Stimulated activated CD4-positive, alpha-beta T cell treated with anti-CD3 and anti-CD28 coated beads, Interleukin-4, amount 100 ng/mL, for 48 hours (primary cell): ENCODE results near the gene CTXN1.
"Not testable (repeated sequence)": the region's sequence is repeated elsewhere in the genome, so short reads cannot be mapped to it uniquely, and the experiment has no call there.

Experiments used
- DNase-seq, 2 donors: peaks; one replicate each; pipeline ENCODE4 v3.0.0-alpha.2; 2020; ENCODE audit warnings: low read depth in 2 of 2

Gene CTXN1

GRCh38 chr19:7925171-7925851, 624 bp downstream of the CTXN1 start:
- DNase-seq = peak; percentile 74 to 81

GRCh38 chr19:7924651-7925170, 1.2 kb downstream of the CTXN1 start:
- DNase-seq = no peak

- DNase-seq = no peak
These were observed 1.7 kb downstream of the CTXN1 start for GRCh38 chr19:7924241-7924640.

DNA sequence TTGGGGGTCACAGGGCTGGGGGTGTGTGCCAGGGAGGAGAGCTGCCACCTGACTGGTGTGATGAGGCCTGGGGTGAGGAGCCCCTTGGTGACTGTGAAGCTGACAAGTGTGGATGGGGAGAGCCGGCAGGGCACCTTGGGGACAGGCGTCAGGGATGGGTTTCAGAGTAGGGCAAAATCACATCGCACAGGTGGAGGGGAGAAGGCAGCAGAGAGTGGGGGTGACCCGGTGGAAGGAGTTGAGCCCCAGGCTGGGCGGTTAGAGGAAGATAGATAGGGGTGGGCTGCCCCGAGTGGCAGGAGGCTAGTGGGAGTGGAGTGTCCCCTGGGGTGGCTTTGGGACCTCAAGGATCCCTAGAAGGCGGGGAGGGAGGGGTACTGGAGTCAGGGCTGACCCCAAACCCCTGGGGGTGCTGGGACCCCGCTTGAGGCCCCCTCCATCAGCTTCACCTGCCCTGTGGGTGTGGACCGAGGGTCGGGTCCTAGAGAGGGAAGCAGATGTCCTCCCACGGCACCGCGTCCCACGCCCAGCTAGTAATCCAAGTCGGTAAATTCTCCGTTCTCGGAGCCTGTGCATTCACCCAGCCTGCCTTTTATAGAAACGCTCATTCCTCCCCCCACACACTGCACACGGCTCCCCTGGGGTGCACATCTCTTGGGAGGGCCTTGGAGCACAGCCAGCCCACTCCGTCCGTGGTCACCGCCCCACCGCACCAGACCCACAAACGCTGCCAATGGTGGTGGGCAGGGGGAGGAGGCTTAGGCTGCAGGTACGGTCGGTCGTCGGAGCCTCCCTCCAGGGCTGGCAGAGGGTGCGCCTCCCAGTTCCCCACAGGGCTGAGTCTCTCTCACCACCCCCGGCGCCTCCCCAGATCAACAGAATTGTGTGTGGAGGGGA, 2.4 kb downstream of the CTXN1 start:
- no peak for DNase-seq

DNA sequence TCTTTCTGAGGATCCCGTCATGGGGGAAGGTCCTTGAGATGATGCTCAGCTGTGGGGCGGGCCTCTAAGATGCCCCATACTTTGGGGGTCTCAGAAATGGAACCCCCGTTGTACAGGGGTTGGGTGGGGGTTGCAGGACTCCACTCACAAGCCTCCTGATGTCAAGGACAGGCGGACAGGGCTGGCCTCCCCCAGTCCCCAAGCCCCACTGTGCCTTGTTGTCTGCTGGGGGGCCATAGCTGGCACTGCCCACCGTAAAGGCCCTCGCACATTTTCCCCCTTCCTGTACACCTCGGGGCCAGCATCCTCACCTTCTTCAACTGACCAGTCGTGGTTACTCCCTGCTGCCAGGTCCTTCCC, 3.1 kb downstream of the CTXN1 start:
- no peak for DNase-seq

DNA sequence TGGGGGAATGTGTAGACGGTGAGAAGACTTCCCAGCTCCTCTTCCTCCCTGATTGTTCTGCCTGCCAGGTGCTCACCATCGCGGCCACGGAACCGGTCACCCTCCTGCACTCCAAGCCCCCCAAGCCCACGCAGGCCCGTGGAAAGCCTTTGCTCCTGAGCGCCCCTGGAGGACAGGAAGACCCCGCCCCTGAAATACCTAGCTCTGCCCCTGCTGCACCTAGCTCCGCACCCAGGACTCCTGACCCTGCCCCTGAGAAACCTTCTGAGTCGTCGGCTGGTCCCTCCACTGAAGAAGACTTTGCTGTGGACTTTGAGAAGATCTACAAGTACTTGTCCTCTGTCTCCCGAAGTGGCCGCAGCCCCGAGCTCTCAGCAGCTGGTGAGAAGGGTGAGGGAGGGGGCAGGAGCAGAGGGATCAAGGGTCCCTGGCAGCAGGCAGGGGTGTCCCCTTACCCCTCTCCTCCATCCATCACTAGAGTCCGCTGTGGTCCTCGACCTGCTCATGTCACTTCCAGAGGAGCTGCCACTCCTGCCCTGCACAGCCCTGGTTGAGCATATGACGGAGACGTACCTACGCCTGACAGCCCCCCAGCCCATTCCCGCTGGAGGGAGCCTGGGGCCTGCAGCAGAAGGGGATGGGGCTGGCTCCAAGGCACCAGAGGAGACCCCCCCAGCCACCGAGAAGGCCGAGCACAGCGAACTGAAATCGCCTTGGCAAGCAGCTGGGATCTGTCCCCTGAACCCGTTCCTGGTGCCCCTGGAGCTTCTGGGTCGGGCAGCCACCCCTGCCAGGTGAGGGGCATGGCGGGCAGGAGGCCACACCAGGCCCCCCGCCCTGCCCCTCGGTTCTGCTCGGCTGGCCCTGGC, 3.7 kb downstream of the CTXN1 start:
- no peak for DNase-seq

DNA sequence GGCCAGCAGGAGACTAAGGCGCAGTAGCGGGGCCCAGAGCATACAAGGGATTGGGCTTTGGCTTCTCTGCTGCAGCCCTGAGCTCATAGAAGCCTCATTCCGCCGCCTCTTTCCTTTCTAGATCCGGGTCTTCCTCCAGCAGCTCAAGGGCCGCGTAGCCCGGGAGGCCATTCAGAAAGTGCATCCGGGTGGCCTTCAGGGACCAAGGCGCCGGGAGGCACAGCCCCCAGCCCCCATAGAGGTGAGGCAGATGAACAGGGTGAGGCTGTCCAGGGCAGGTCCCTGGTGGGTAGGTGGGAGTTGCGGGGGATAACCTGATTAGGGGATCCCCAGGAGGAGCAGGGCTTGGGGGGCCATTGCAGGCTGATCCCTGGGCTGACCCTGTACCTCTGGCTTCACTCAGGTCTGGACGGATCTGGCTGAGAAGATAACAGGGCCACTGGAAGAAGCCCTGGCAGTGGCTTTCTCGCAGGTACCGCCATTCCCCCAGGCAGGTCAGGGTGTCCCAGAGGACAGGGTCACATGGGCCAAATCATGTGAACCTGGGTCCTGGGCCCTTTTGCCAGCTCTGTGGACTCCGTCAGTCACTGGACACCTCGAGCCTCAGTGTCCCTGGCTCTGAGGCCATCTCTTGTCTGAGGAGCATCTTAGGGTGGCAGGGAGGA, 4.5 kb downstream of the CTXN1 start:
- no peak for DNase-seq

DNA sequence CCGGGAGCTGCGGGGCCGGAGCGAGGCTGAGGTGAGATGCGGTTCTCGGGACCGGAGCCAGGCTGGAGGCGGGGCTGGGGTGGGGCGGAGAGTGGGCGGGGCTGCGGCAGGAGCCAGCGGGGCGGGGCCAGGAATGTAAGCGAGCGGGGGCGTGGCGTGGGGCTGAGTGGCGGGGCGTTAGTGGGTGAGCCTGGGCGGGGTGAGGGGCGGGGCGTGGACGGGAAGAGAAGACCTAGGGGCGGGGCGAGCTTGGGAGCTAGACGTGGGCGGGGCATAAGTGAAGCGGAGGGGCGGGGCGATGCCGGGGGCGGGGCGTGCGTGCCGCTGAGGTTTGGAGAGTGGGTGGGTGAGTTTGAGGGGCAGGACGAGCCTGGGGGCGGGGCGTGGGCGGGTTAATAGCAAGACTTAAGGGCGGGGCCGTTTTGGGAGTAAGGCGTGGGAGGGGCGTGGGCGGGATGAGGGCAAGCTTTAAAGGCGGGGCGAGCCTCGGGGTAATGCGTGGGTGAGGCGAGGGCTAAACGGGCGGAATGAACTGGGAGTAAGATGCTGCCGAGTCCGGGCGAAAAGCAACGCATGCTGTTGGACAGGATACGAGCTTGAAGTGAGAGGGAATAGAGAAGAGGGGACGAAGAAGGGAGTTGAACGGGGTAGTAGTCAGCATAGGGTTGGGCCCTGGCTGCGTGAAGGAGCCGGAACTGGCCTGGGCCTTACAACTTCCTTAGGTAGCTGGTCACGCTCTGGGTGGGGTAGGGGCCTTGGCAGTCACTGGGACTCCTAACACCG, 5.2 kb downstream of the CTXN1 start:
- DNase-seq = peak; percentile 99 to 100

DNA sequence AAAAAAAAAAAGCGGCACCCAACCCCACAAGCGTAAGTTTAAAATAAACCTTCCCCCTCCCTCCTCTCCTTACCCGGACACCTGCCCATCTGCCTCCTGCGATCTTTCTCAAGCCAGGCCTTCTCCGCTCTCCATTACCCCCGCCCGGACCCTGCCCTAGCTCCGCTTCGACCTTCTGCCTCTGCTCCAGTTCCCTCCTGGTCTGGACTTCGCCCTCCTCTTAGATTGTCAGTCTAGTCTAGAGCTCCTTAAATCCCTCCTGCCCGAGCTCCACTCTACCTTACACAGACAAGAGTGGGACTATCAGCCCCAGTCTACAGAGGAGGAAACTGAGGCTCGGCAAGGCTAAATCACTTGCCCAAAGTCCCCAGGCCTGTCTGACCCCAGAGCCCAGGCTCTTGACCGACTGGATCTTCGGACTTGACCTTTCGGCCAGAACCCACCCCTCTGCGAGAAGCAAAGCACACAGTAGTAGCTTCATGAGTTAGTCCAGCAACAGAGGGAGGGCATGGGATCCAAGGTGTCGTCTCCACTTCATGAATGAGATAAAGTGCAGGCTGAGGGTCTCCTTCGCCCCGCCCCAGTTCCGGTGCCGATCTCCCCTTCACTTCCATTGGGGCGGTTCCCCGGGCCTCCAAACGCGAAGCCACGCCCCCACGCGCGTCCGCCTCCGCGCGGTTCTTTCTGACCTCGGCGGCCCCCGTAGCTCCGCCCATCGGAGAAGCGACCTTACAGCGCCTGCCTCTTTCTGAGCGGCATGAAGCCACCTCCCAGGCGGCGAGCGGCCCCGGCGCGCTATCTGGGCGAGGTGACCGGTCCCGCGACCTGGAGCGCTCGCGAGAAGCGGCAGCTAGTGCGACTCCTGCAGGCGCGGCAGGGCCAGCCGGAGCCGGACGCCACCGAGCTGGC, 6.1 kb downstream of the CTXN1 start, which contains the start of gene SNAPC2:
TSS of gene SNAPC2 (plus strand) at position 729 of the 909 bp plus-strand sequence. CDS start at position 758, 29 bp downstream.
- peak; percentile 95 for DNase-seq

GRCh38 chr19:7918615-7919421, 7.1 kb downstream of the CTXN1 start:
- no peak for DNase-seq

DNA sequence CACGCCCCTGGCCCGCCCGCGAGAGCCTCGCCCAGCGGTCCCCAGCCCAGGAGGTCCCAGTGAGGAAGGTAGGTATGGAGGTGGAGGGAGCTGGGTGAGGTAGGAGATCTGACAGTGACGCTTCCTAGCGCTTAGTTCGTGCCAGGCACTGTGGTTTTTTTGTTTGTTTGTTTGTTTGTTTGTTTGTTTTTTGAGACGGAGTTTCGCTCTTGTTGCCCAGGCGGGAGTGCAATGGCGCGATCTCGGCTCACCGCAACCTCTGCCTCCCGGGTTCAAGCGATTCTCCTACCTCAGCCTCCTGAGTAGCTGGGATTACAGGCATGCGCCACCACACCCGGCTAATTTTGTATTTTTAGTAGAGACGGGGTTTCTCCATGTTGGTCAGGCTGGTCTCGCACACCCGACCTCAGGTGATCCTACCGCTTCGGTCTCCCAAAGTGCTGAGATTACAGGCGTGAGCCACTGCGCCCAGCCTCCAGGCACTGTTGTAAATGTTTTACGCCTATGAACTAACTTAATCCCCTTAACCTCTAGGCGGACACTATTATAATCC, 7.8 kb downstream of the CTXN1 start:
- not testable (repeated sequence) for DNase-seq

DNA sequence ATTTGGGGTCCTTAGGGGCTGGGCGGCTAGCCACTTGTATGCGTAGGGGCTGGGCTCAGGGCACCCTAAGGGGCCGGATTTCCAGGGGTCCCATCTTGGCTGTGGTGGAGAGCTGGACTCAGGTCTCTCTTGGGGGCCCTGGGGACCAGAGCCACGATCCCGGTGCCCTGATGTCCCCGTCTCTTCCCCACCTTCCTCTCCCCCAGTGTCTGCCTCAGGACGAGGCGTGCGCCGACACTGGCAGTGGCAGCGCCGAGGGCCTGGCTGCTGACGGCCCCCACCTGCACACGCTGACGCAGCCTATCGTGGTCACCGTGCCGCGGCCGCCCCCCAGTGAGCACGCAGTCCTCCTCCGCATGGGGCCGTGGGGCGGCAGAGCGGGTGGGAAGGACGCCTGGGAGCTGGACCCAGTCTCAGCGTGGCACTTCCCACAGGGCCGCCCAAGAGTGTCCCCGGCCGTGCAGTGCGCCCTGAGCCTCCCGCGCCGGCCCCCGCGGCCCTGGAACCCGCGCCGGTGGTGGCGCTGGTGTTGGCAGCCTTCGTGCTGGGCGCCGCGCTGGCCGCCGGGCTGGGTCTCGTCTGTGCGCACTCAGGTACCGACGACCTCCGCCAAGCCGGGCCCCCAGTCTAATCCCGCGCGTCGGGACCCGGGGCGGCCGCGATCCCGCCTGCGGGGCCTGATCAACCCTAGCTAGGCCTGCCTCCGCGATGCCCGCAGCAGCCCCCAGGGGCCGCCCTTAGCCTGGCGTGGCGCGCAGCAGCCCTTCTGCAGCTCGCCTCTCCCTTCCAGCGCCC, 8.5 kb downstream of the CTXN1 start:
- DNase-seq = peak in 1 of 2 donors; percentile 52

- no peak for DNase-seq
These were observed 9.0 kb downstream of the CTXN1 start for GRCh38 chr19:7916955-7917266.

GRCh38 chr19:7916103-7916954, 9.6 kb downstream of the CTXN1 start:
- peak; percentile 52 to 56 for DNase-seq

DNA sequence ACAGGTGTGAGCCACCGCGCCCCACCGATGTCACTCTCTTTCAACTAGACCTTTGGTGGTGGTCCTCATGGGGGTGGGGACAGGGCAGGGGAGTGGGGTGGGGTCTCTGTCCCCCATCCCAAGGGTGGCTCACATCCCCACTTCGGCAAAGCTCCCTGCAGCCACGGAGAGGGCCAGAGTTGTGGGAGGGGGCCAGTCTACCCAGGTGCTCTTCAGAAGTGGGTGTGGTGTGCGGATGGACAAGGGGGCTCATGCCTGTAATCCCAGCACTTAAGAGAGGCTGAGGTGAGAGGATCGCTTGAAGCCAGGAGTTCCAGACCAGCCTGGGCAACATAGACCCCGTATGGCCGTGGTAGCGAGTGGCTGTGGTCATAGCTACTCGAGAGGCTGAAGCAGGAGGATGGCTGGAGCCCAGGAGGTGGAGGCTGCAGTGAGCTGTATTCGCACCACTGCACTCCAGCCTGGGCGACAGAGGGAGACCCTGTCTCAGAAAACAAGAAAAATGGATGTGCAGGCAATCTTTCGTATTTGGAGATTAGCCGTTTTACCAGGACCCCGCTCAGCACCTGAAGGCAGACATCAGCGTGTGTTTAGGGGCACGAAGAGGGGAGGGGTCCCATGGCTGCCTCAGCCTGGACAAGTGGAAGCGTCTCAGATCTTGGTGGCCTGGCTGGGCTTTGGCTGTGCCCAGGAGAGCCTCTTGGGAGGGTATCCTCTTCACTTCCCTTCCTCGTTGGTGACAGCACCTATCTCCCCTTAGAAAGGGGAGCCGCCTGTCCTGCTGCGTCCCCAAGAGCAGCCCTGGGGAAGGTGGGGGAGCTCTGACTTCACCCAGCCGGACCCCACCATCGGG, 10.5 kb downstream of the CTXN1 start:
- no peak for DNase-seq

DNA sequence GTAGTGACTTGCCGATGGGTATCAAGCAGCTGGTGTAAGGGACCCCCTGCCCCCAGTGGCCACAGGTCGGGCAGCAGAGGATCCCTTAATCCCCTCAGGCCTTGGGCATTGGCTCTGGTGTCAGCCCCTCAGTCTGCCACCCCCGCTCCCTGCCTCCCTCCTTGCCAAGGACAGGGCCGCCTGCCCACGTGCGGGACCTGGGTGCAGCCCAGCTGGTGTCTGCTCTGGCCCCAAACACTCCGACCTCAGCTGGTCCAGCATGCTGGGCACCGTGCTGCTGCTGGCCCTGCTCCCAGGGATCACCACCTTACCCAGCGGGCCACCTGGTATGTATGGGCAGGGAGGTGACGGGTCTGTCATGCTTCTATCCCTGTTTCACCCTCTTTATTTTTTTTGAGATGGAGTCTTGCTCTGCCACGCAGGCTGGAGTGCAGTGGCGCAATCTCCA, 11.3 kb downstream of the CTXN1 start, which contains the start of gene TGFBR3L:
TSS of gene TGFBR3L (plus strand) at position 233 of the 448 bp plus-strand sequence.
- DNase-seq = no peak
